Umbilical cord (tissue), 2 donors: ENCODE measurements around the gene LONP2. TPM values are rescaled to one million over a fixed set of nuclear protein-coding genes. Genes with fewer than 3 reads are reported as not detected.
A peak's percentile ranks its signal among the peaks of the same experiment; 100 is the strongest.
"Not testable (repeated sequence)": the region's sequence is repeated elsewhere in the genome, so short reads cannot be mapped to it uniquely, and the experiment has no call there.

Experiments used
- DNase-seq: peaks from one replicate; pipeline ENCODE4 v3.0.0-alpha.2; 2015; ENCODE audit warnings: low spot score
- total RNA-seq: library from RNA; depleted of rRNA; stranded (reverse); fragments of >200 nt; gene quantifications from one replicate; pipeline ENCODE4 v1.2.3, GENCODE V29; 2014; ENCODE audit warnings: low replicate concordance; ENCODE audit not compliant: insufficient read depth

The LONP2 gene
- total RNA-seq, 1 donor from 2014 or later = 43.6 TPM

DNA sequence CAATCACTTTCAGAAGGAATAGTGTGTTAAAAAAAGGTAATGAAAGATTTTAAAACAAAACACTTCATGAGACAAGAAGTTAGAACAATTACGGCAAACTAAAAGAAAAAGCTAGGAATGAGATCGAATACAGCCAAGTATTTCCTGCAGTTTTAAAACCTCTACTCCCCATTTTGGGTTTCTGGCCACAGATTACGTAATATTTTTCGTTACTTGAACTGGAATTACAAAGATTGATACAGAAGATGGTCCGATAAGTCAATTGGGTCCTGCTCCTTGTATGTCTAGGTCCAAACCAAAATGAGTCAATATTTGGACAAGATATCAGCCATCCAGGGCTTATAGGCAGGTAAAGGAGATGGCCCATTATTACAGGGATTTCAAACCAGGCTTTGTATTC, 88.9 kb downstream of the LONP2 start:
- no peak for DNase-seq

DNA sequence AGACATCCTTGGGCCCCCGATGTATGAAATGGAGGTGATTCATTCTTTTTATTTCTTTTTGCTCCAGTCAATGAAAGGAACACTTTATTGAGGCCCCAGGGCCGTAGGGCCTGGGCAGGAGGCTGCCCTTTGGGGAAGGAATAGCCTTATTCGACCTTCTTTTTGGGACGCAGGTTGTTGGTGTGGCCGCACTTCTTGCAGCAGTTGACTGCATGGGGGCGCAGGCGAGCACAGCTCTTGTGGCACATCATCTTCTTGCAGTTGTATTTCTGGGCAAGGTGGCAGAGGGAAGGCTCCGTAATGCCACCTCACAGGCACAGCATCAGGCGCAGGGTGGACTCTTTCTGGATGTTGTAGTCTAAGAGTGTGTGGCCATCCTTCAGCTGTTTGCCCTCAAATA, 90.2 kb downstream of the LONP2 start:
- DNase-seq = no peak

DNA sequence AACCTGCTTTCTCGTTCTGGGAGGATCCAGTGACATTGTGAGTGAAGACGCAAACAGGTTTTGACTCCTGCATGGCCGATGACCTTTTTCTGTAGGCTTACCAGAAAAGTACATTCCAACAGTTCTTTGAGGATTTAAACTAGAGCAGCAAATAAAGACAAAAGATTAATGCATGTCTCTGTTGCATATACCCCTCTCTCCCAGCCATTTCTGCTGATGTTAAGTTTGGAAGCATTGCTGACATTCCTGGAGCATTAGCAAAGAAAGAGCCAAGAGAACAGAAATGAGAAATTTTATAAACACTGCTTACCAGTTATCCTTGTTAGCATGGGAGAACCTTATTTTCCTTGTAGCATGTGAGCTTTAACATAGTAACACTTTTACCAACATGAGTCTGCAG, 91.9 kb downstream of the LONP2 start:
- DNase-seq = peak; percentile 79

DNA sequence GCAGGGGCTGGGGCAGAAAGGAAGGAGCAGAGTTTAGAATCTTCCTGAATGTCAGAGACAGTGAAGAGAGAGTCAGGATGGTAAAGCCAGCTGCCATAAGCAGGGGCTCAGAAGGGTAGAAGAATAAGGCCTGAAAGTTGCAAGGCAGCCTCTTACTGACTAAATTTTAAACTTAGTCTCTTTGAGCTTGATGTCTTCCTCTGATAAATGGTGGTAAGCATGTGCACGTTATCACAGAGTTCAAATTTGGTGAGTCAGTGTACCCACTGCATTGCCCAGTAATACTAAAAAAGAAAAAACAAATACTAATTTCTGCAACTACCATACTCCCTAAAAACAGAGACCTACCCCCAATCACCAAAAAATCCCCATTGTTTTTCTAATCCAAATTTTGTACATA, 96.0 kb downstream of the LONP2 start:
- DNase-seq = no peak

DNA sequence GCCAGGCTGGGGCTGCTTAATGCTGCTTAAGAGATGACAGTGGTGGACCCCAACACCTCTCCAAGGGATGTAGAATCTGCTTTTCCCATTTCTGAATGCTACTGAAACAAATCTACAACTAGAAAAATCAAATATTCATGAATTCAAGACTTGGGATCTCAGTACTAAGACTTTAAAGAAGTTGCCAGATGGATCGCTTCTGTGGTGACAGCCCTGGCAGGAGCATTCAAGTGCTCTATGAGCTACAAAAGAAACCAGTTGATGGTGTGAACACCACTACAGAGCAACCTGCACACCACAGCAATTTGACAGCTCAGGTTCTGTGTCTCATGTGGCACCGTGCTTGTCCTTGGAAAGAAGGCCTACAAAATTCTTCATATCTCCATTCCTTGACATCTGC, 98.5 kb downstream of the LONP2 start:
- no peak for DNase-seq

DNA sequence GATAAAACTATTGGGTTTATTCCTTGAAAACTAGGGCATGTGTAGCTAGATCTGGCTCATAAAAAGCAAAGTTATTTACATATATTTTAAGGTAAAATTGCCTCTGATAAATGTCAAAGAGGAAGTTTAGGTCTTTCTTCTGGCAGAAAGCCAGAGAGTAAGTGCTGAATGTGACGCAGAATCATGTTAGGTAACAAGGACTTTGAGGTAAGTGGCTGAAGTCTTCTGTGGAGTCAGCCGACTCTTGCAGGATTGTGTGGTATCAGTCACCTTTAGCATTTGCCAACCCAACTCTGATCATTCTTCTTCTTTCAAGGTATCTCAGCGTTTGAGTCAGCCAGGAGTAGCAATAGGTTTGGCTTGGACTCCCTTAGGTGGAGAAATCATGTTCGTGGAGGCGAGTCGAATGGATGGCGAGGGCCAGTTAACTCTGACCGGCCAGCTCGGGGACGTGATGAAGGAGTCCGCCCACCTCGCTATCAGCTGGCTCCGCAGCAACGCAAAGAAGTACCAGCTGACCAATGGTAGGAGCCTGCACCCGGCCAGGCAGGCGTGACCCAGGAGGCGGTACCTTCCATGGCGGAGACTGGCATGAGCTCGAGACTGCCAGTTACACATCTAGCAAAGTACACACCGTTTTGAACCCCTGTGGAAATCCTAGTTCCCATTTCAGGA, 103.2 kb downstream of the LONP2 start:
- DNase-seq = no peak

DNA sequence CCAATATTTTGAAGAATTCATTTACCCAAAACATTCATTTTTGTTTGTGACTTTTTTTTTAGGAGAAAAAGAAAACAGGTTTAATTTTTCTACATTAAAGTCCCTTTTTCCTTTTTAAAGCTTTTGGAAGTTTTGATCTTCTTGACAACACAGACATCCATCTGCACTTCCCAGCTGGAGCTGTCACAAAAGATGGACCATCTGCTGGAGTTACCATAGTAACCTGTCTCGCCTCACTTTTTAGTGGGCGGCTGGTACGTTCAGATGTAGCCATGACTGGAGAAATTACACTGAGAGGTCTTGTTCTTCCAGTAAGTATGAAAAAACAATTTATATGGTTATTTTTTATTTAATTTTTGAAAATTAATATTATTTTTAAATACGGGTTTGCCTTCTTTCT, 103.9 kb downstream of the LONP2 start:
- no peak for DNase-seq

DNA sequence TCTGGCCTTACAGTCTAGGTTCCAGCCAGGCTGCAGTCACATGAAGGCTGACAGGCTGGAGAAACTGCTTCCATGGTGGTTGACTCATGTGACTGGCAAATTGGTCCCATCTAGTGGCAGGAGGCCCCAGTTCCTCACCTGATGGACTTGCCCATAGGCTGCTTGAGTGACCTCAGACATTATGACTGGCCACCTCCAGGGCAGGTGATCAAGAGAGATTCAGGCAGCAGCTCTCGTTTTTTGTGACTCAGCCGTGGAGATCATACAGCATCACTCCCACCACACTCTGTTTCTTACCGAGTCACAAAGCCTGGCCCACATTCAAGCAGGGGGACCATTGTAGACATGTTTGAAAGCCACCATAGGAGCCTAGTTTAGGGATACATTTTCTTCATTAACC, 106.6 kb downstream of the LONP2 start:
- no peak for DNase-seq

DNA sequence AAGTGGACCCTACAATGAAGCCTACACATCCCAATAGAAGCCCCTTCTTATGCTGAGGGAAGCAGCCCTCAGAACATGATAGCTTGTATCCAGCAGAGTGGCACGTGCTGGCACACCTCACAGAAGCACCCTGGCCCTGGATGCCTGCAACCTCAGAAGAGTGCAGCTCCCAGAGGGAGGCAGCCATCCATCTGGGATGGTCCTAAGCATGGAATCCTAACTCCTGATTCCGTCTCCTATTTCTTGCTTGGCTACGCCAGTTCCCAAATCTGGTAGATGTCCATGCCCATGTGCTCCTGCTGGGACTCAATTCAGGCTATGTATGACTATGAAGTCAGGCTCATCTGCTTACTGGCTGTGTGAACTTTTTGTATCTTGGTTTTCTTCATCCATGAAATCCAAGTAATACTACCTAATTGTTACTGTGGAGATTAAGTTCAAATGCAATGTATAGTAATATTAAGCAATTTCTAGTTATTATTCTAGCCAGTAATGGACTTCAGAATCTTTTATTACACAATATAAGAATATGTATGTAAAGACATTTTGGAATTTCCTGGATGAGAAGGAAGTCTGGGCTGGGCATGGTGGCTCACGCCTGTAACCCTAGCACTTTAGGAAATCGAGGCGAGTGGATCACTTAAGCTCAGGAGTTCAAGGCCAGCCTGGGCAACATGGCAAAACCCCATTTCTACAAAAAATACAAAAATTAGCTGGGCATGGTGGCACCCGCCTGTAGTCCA, 108.7 kb downstream of the LONP2 start:
- no peak for DNase-seq

DNA sequence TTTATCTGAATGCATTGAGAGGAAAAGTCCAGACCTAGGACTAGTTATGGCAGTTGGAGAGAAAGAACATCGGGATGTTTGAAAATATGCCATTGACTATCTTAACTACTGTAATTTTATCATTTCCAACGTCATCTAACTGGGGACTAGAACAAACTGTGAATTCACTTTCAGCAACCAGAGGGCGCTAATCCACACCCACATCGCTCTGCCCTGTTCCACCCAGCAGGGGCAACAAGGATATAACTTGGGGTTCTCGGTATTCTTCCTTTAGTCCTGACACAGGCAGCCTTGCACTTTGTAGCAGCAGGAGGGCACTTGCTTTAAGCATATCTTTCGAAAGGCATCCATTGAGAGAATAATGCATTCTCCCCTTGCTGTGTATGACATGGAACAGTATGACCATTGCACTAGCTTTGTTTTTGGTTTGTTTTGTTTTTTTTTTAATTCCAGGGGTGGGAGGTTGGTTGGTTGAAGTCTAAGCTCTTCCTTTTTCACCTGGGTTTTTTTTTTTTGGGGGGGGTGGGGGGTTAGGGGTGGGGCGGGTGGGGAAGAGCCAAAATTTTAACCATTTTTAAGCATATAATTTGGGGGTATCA, 109.6 kb downstream of the LONP2 start:
- DNase-seq = peak; percentile 72

DNA sequence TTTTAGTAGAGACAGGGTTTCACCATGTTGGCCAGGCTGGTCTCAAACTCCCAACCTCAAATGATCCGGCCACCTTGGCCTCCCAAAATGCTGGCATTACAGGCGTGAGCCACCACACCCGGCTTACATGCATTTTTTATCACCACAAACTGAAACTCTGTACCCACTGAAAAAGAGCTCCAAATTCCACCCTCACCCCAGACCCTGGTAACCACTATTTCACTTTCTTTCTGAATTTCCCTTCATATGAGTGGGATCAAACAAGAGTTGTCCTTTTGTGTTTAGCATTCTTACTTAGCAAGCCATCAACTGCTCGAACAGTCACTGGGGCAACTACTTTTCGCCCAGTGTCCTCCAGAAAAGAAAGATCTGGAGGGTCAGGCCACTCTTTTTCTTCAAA, 110.3 kb downstream of the LONP2 start:
- not testable (repeated sequence) for DNase-seq

DNA sequence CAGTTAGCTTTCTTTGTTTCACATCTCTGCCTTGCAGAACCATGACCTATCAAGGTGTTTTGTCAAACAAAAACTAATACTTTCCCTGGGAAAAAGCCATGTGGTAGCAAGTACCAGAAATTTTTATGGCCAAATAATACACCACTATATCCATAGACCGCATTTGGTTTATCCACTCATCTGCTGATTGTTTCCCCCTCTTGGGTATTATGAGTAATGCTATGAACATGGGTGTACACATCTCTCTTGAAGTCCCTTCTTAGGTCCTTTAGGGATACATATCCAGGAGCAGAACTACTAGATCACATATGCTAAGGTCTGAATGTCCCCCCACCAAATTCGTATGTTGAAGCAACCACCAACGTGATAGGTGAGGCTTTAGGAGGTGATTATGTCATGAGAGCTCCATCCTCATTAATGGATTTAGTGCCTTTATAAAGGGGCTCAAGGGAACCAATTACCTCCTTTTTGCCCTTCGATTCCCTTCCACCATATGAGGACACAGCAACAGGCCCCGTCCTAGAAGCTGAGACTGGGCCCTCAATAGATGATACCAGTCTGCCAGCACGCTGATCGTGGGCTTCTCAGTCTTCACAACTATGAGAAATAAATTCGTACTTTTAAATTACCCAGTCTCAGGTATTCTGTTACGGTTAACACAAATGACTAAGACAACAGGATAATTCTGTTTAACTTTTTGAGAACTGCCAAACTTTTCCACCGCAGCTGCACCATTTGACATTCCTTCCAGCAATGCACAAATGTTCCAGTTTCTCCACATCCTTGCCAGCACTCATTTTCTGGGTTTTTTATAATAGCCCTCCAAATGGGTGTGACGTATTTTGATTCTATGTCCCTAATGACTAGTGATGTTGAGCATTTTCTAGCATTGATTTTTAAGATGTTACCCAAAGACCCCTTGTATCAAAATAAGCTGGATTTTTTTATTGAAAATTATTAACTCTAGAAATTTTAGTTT, 111.1 kb downstream of the LONP2 start:
- no peak for DNase-seq

DNA sequence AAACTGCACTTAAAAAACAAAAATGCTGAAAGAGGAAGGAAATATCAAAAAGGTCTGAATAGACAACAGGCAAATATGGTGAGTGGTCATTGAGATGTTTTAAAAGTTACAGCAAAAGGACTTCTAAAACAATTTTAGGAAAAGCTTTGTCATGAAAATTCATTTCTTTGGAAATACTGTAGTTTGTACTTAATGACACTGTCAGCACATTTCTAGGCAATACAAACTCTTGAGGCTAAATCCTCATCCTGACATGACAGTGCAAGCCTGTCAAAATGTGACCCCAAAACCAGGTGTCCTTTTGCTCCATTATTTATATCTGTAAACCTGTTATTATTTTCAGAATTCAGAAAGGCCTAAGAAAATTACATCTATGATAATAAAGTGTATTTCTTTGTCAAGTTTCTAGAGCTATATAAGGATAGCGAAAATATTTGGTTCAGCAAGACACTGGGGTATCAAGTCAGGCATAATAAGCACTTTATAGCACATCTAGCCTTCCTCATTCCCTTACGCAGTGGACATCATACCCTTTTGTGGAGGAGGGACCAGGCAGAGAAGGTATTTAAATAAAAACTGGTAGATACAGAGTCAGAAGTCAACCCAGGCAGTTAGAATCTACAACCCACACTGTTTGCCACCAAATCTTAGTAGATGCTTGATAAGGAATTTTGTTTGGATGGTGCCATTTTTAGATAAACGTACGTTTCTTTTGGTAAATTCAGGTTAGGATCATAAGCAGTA, 112.7 kb downstream of the LONP2 start:
- no peak for DNase-seq

DNA sequence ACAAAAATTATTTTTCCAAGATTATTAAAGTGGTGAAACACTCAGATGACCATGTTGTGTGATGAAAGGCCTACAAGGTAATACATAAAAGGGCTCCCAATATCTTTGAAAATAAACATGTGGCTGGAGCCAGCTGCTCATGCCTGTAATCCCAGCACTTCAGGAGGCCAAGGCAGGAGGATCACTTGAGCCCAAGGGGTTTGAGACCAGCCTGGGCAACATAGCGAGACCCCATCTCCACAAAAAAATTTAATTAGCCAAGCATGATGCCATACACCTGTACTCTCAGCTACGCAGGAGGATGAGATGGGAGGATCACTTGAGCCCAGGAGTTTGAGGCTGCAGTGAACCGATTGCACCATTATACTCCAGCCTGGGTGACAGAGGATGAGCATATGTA, 114.3 kb downstream of the LONP2 start:
- DNase-seq = no peak

DNA sequence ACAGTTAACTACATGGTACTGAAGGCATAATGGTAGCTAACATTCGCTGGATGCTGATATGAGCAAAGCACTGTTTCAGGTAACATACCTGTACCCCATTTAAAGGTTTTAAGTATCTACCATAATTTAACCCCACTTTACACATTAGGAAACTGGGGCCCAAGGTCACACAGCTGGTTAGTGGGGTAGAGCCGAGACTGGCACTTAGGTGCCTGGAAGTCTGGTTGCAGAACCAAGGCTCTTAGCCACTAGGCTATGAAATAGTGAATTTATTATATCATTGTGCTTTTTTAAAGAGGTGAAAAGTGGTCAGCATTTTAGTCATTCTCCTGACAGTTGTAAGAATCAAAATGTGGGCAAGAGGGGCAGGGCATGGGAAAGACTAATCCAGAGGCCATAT, 115.9 kb downstream of the LONP2 start:
- no peak for DNase-seq

DNA sequence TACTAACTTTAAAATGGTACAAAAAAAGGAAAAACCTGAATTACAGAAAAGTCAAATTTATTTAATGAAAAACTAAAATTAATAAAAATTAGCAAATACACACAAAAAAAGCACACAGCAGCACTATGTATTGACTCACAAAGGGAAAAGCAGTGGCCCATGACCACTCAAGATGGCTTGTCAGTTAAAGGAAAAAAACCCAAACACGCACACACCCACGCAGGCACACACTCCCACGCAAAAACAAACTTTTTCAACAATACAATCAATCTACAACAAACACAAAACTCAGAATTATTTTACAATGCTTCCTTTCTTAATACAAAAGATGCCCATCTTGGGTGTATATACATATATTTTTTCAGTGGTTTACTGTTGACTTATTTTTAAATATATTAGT, 116.9 kb downstream of the LONP2 start:
- no peak for DNase-seq

DNA sequence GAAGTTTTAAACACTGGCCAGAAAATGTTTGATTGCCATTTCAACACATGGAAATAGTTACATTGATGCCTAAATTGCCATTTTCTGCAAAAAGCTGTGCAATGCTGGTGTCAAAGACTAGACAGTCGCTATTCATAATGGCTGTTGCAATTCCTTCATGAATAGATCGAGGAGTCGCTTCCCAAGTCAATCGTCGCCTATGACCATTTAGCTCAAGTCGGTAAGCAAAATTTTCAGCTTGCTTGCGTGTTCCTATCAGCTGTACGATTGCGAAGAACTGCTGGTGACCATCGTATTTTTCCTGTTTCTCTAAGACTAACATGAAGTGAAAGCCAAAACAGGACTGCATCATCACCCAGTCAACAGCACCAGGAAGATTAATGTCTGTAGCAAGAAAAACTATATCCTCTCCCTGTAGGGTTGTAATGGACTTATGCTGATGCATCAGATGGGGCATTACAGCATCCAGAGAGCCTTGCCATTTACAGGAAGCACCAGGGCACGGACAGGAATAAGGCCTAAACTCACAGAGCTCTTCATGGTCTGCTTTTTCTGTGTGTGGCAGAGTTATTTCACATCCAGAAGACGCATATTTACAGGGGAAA, 117.5 kb downstream of the LONP2 start:
- DNase-seq = no peak

DNA sequence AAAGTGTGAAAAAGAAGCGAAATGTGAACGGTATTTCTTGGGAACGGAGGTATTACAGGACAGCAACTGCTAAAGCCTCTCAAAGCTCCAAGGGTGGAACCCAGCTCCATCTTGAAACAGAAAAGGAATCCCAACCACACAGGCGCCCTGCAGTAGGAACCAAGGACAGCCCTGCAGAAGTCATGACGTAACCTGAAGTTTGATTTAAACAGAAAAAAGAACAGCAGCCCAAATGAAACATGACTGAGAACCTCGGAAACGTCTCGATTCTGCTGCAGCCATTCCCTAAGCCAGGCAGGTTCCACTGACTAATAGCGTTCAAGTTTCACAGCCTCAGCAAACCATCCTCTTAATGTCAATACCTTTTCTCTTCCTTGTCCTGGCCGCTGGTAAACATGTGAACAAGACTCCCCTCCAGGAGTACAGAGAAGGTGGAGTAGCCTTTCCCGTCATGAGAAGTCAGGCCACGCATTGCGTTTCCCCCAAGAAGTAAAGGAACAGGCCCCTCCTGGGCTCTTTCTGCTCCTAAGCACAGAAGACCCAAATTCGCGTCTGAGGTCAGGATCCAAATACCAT, 121.0 kb downstream of the LONP2 start:
- peak; percentile 79 for DNase-seq

DNA sequence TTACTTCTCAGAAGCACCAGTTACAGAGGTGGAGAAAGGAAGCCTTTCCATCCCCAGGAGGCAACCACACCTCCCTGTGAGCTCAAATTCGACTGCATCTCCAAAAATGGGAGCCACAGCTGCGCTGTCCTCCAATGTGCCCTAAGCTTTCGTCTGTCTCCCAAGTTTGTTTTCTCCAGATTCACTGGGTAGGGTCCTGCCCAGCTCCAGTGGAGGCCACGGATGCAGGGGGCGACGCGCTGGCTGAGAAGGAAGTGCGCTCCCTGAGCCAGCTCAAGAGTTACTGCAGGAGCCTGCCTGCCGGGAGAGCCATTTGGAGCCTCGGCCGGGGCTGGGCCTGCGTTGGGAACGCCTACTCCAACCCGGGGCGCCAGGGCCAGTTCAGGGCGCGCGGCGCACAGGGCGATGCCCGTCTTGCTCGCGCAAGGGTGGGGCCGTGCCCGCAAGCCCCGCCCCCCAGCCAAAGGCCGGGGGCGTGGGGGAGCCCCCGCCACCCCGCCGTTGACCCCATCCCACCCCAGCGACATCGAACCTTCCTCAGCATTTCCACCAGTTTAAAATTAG, 121.6 kb downstream of the LONP2 start:
- peak; percentile 94 for DNase-seq
